H7 (cell line): ENCODE results near the gene CKAP2L. TPM values are rescaled to one million over a fixed set of nuclear protein-coding genes. Genes with fewer than 3 reads are reported as not detected.
A peak's percentile ranks its signal among the peaks of the same experiment; 100 is the strongest.

Experiments used
- DNase-seq: peaks from one replicate; pipeline ENCODE4 v3.0.0; 2012
- H3K27me3 ChIP-seq: 2 replicates; pipeline ENCODE4 v1.6.0; 2011; ENCODE audit warnings: mild to moderate bottlenecking, low read length; ENCODE audit not compliant: control insufficient read depth, insufficient read depth
- H3K36me3 ChIP-seq: replicated peaks from 2 replicates; pipeline ENCODE4 v1.5.1; 2011; ENCODE audit warnings: low read length; ENCODE audit not compliant: control insufficient read depth, insufficient read depth
- H3K4me3 ChIP-seq: 2 replicates; pipeline ENCODE4 v1.5.1; 2011; ENCODE audit warnings: low read depth, mild to moderate bottlenecking, control low read depth, low read length, moderate library complexity; ENCODE audit not compliant: insufficient read depth
- total RNA-seq: library from RNA; depleted of rRNA; stranded (reverse); fragments of >200 nt; shearing (Covaris generic); gene quantifications from 2 replicates; pipeline ENCODE4 v1.2.3, GENCODE V29; 2014

CKAP2L gene
- total RNA-seq, 1 experiment from 2014 or later = 14.9 TPM

DNA sequence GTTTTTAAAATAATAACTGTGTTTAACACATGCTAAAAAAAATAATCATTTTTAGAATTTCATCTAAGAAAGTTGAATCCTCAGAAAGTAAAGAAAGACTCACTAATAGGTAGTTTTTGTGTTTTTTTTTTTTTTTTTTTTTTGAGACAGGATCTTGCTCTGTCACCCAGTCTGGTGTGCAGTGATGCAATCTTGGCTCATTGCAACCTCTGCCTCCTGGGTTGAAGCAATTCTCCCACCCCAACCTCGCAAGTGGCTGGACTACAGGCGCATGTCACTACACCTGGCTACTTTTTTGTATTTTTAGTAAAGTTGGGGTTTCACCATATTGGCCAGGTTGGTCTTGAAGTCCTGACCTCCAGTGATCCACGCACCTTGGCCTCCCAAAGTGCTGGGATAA, 7.1 kb downstream of the CKAP2L start:
- DNase-seq = no peak
- H3K4me3 ChIP-seq = no peak overlapping the region
- H3K36me3 ChIP-seq = peaks cover 25% of the 10 kb centered on the region
- H3K27me3 ChIP-seq = no peaks in the 10 kb centered on the region

DNA sequence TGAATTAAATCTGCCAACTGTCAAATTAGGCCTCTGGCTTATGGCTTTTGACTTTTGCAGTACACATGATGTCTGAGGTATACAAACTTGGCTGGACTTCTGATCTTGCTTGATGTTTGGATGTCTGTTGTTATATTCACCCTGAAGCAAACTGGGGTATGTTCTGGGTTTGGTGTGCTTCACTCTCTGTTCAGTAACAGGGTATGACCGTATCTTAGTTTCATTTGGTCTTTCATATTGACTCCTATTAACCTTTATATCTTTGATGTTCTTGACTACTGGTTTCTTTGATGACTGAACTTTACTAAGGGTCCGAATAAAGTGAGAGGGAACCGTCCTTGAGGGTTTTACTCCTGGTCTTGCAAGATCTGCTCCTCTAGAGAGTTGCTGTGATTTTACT, 8.2 kb downstream of the CKAP2L start:
- no peak overlapping the region for H3K4me3 ChIP-seq
- no peaks in the 10 kb centered on the region for H3K27me3 ChIP-seq
- no peak for DNase-seq
- H3K36me3 ChIP-seq = peaks cover 23% of the 10 kb centered on the region

DNA sequence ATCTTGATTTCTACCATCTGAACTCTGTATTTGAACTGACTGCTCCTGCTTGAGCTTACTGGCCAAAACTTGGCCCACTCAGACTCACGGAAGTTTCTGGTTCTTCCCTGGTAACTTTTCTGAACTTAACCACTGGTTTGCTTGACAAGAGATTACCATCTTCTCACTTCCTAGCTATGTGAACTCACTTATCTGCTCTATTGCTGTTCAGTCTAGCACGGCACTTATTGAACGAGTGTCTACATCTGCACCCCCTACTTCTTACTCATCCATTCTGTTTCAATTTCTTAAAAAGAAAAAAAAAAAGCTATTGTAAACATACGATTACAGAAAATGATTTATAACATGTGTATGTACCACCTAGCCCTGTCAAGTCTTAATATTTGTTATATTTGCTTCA, 9.0 kb downstream of the CKAP2L start:
- Histone ChIP-seq H3K27me3 (no peaks in the 10 kb centered on the region), H3K4me3 (no peak overlapping the region), H3K36me3 (peaks cover 23% of the 10 kb centered on the region)
- no peak for DNase-seq

DNA sequence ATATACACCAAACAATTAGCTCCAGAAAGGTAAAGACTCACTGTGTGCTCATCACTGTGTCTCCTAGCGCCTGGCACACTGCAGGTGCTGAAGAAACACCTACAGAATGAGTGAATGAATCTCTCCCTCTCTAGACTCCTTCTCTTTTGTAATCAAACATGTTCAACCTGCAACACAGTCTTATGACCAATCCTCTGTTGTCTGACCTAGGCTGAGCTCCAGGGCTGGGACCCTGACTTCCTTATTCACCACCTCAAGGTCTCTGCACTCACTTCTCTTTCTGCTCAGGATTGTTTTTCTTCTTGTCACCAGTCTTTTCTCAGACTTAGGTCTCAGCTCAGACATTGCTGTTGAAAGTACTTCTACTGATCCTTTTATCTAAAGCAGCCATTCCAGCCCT, 9.8 kb downstream of the CKAP2L start:
- Histone ChIP-seq H3K27me3 (no peaks in the 10 kb centered on the region), H3K4me3 (no peak overlapping the region), H3K36me3 (peaks cover 29% of the 10 kb centered on the region)
- no peak for DNase-seq

DNA sequence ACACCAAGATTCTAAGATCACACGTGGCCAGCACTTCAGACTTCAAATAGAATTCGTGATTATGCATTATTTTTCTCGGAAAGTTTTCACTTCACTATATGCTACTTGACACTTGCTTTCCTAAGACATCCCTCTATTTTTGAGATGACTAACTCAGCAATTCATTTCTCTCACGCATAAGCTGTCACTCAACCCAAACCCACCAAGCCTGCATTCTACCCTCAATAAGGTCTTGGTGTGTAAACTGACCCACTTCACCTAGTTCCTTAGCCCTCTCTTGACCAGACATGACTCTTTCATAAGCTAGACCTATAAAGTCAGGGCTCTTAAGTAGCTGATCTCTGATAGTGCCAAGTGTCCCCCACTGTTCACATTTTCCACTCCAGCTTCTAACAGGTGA, 11.7 kb downstream of the CKAP2L start:
- DNase-seq = no peak
- H3K36me3 ChIP-seq = peaks cover 22% of the 10 kb centered on the region
- H3K4me3 ChIP-seq = no peak overlapping the region
- H3K27me3 ChIP-seq = no peaks in the 10 kb centered on the region

DNA sequence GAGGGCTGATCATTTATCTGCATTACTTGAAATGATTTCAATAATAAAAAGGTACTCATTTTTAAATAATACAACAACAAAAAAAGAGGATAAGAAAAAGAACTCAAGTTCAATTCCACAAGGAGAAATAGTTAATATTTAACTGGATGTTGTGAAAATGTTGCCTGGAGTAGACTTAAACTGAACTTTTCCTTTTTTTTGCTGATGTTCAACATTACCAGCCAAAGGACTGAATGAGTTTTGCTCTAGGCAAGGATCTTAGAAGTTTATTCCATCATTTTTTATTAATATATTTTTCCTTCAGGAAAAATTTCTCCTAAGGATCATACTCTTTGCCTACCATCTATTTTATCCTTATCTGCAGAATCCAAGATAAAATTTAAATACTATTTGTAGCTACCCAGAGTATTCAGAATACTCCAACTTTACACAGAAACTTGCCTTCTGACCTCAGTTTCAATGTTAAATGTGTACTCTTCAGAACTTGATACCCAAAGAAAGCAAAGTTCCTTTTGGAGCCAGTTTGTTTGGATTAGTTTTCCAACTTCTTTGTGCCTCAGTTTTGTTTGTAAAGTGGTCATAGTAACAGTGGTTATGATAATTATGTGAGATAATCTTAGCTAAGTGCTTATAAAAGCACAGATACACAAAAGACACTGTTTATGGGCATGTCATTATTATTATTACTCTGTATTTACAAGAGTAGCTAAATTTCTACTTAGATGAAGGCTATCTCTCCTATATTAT, 12.8 kb downstream of the CKAP2L start:
- Histone ChIP-seq H3K4me3 (no peak overlapping the region), H3K27me3 (no peaks in the 10 kb centered on the region), H3K36me3 (peaks cover 21% of the 10 kb centered on the region)
- DNase-seq = no peak

DNA sequence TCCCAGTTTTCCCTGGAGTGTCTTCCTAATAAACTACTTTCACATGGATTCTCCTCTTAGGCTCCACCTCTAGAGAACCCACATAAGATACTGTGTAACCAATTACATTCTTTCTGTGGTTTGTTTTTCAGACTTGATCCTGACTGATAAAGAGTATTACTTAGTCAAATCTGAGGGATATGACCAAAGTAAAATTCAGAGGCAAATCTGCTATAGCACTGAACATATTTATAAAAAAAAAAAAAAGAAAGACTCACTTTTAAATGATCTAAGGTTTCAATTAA, 13.9 kb downstream of the CKAP2L start:
- DNase-seq = no peak
- H3K4me3 ChIP-seq = no peak overlapping the region
- no peaks in the 10 kb centered on the region for H3K27me3 ChIP-seq
- peaks cover 14% of the 10 kb centered on the region for H3K36me3 ChIP-seq

DNA sequence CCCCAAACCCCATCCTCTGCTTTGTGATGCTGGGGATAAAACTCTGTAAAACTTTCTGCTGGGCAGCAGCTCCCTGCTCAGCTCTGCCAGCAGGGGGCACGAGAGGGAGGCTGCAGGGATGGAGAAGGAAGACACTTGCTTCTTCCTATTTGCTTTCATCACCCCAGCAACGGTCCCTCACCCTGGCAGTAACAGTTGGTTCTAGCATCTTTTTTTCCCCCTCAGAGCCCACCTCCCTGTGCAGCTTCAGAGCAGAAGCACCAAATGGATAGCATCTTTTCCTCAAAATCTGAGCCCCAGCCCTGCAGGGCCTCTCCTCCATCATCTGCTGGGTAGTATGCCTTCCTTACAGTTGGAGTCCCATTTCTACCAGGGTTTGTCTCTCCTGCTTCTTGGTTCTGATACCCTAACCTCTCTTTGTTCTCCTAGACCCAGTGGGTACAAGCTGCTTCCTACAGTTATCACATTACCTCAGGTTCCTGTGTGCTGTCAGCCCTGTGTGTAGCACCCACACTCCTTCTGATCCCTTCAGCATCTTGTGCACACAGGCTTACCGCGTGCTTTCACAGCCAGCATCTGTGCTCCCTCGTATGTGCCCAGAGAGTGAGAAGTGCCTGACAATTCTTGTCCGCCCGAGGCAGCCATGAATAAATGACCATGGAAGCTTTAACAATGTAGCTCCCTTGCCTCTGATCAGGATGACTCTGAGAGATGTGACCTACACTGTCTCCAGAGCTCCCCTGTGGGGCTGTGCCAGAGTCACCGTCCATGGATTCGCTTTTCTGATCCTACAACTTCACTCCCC, 14.5 kb downstream of the CKAP2L start:
- peak; percentile 81 for DNase-seq
- peaks cover 11% of the 10 kb centered on the region for H3K36me3 ChIP-seq
- H3K27me3 ChIP-seq = no peaks in the 10 kb centered on the region
- H3K4me3 ChIP-seq = no peak overlapping the region

DNA sequence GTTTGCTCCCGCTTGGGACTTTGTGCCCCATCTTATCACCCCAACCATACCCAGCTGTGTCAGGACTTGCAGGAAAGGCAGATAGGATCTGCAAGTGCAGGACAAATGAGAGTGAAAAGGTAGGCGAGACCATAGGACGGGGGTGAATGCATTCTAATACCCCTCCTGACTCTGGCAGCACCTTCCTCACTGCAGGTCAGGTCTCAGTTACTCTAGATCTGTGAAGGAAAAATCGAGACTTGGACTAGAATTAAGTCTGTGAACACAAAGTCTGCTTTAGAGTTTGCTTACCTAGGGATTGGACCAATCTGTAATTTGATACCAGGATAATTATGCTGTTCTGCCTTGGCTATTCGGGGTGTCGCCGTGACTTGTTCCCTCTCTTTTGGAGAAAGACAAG, 23.9 kb downstream of the CKAP2L start:
- H3K4me3 ChIP-seq = no peak overlapping the region
- H3K27me3 ChIP-seq = no peaks in the 10 kb centered on the region
- peaks cover 19% of the 10 kb centered on the region for H3K36me3 ChIP-seq
- DNase-seq = no peak

DNA sequence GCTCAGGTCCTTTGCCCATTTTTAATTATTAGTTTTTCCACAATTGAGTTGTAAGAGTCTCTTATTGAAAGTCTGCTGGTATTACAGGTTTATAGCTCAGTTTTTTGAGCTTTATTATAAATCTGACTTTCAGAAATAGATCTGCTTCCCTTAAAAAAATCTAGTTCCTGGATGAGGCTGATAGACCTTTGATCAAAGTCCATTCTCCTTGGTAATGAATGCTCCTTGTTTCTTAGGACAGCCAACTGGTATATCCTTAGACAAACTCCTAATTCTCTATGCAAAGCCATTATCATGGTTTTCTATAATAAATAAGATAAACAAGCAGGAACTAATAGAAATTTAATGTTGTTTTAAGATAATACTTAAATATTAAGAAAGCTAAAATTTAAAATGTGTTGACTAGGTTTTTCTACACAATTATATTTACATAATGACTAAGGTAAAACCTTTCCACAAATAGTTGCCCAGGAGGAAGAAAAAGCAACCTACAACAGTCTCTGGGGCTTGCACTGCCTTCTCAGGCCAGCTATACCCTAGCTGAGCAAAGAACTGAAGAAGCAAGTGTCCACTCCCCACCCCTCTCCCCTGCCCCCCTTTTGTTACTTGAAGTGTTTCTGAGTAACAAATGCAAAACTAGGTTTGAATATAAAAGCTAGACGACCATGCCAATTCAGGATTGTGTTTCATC, 26.7 kb downstream of the CKAP2L start:
- peaks cover 18% of the 10 kb centered on the region for H3K36me3 ChIP-seq
- DNase-seq = no peak
- no peaks in the 10 kb centered on the region for H3K27me3 ChIP-seq
- no peak overlapping the region for H3K4me3 ChIP-seq

DNA sequence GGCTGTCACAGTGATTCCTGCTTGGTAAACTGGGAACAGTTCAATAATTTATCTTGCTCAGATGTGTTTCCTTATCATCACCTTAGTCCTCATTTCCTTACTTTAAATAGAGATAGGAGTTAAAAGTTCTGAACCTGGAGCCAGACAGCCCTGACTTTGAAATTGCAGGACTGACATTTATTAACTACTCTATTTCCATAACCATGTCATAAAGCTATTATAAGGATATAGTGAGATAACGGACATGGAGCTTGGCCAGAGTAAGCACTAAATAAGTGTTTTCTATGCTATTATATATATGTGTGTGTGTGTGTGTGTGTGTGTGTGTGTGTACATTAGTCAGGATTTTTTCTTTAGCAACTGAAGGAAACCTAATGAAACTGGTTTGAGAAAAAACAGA, 30.5 kb downstream of the CKAP2L start:
- no peak for DNase-seq
- peaks cover 2% of the 10 kb centered on the region for H3K36me3 ChIP-seq
- H3K4me3 ChIP-seq = no peak overlapping the region
- H3K27me3 ChIP-seq = no peaks in the 10 kb centered on the region

DNA sequence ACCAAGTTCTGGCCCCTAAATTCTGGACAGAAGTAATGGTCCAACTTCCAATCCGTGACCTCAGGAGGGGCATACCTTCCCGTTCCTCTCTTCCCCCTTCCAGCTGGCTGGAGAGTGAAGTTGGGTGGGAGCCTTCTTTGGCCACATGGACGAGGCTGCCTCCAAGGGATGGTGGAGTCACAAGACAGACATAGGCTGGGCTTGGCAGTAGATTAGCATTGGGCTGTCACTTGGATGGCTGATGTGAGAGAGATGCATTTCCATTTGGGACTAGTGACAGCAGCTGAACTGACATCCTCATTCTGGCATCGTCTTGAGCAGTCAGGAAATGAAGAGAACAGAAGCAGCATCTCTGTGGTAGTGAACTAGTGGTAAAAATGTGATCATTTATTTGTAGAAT, 31.0 kb downstream of the CKAP2L start:
- H3K27me3 ChIP-seq = no peaks in the 10 kb centered on the region
- H3K36me3 ChIP-seq = peaks cover 2% of the 10 kb centered on the region
- no peak overlapping the region for H3K4me3 ChIP-seq
- no peak for DNase-seq

DNA sequence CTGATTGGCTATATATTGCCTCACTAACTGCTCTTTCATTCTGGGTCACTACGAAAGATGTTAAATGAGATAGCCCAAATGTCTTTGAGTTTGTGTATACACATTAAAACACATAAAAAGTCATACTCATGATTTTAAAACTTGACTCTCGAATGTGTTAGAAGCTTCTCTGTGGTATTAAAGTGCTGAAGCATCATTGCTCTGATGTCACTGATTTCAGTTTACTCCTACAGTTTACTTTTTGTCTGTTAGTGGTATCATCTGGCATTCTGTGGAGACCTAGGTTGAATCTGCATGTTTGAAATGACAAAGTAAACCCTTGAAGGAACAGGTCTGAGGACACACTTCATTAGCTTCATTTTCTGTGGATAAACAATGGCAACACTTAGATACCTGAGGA, 32.9 kb downstream of the CKAP2L start:
- H3K4me3 ChIP-seq = no peak overlapping the region

DNA sequence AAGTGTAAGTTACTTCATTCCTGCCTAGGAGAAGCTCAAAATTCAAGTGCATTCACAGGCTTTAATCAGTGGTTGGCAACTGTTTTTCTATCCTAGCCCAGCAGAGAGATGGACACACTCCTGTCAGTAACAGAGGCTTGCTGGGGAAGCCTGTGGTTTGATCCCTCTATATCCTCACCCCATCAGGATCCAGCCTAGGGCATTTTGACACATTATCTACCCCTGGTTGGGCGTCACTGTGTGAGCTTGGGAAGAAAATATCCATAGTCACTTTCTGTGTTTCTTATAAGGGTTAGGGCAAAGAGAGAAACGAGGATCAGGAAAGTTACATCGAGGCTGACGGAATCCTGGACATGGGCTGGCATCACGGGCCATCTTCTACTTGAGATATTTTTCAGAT, 33.6 kb downstream of the CKAP2L start:
- DNase-seq = no peak

More for the DNA sequence above, 32.9 kb downstream of the CKAP2L start:
- no peak for DNase-seq
- Histone ChIP-seq H3K27me3 (no peaks in the 10 kb centered on the region), H3K36me3 (no peaks in the 10 kb centered on the region)

DNA sequence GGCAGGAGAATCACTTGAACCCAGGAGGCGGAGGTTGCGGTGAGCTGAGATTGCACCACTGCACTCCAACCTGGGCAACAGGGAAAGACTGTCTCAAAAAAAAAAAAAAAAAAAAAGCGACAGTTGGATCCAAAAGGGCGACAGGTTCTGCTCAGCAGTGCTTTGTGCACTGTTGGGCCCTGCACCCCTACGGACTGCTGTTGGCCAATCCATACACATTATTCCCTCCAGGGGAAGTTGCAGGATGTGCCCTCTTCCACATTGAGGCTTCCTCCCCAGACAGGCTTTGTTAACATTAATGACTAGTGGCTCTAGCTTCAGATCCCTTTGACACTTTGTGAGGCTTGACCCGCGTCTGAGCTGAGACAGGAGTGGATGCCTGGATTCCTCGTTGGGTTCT, 34.2 kb downstream of the CKAP2L start:
- Histone ChIP-seq H3K36me3 (no peaks in the 10 kb centered on the region), H3K27me3 (no peaks in the 10 kb centered on the region), H3K4me3 (no peak overlapping the region)
- DNase-seq = no peak

More for the DNA sequence above, 33.6 kb downstream of the CKAP2L start:
- Histone ChIP-seq H3K27me3 (no peaks in the 10 kb centered on the region), H3K4me3 (no peak overlapping the region), H3K36me3 (no peaks in the 10 kb centered on the region)
